ENCODE measurements around the gene CFAP73.
A peak's percentile ranks its signal among the peaks of the same experiment; 100 is the strongest.

The CFAP73 gene

GRCh38 chr12:113103756-113104450, 45.6 kb upstream of the CFAP73 start:
- peak overlapping the region; percentile 64 for H3K4me2 ChIP-seq (ENCODE audit: low read length)

GRCh38 chr12:113104953-113105510, 44.5 kb upstream of the CFAP73 start:
- Histone ChIP-seq H3K79me1 (ENCODE audit: low read length) (no peaks in the 10 kb centered on the region), H3K14ac (ENCODE audit: low read length) (no peak overlapping the region), H3K9me3 (ENCODE audit: insufficient read depth, low read depth, low read length) (peaks cover 7% of the 10 kb centered on the region), H4K91ac (ENCODE audit: low read depth, low read length) (no peak overlapping the region), H3K23ac (ENCODE audit: low read length) (no peak overlapping the region), H2AFZ (ENCODE audit: insufficient read depth, low read length, poor library complexity) (no peak overlapping the region), H3K4me1 (ENCODE audit: control insufficient read depth in 1 of 2, insufficient read depth in 2 of 2, low read length in 2 of 2) (peaks cover 3 to 6% of the 10 kb centered on the region in 2 experiments), H2BK5ac (ENCODE audit: low read depth, low read length, poor library complexity) (no peak overlapping the region), H2BK12ac (ENCODE audit: low read length) (no peak overlapping the region), H3K18ac (ENCODE audit: low read length) (no peak overlapping the region), H3K4me3 (ENCODE audit: low read depth, low read length) (no peak overlapping the region), H4K12ac (ENCODE audit: low read depth, low read length) (no peak overlapping the region), H4K8ac (ENCODE audit: low read depth, low read length) (no peak overlapping the region), H3K36me3 (ENCODE audit: control insufficient read depth in 1 of 2, insufficient read depth in 2 of 2, low read length in 2 of 2) (no peaks in the 10 kb centered on the region), H3K4ac (ENCODE audit: low read depth, low read length) (no peak overlapping the region), H3K79me2 (ENCODE audit: control insufficient read depth, insufficient read depth, low read length, poor library complexity) (no peaks in the 10 kb centered on the region), H2BK120ac (ENCODE audit: insufficient read depth, low read length, poor library complexity) (no peak overlapping the region), H3K4me2 (ENCODE audit: low read length) (no peak overlapping the region), H3K27ac (ENCODE audit: low read depth, low read length) (no peak overlapping the region), H3K27me3 (ENCODE audit: insufficient read depth, low read length) (no peaks in the 10 kb centered on the region), H2AK5ac (ENCODE audit: low read length) (no peak overlapping the region), H3K9ac (ENCODE audit: low read length) (no peak overlapping the region)
- DNase-seq, result no peak
- no CpG with 5 or more reads among the region's 13 CpGs for WGBS (ENCODE audit: extremely low coverage, insufficient coverage, insufficient read length)

More at GRCh38 chr12:113103756-113104450, 45.6 kb upstream of the CFAP73 start:
- Histone ChIP-seq H3K4ac (ENCODE audit: low read depth, low read length) (no peak overlapping the region), H2BK5ac (ENCODE audit: low read depth, low read length, poor library complexity) (no peak overlapping the region), H3K79me2 (ENCODE audit: control insufficient read depth, insufficient read depth, low read length, poor library complexity) (no peaks in the 10 kb centered on the region), H3K9me3 (ENCODE audit: insufficient read depth, low read depth, low read length) (peaks cover 6% of the 10 kb centered on the region), H3K18ac (ENCODE audit: low read length) (no peak overlapping the region), H2AFZ (ENCODE audit: insufficient read depth, low read length, poor library complexity) (peak overlapping the region; percentile 44), H2BK12ac (ENCODE audit: low read length) (no peak overlapping the region), H3K9ac (ENCODE audit: low read length) (no peak overlapping the region), H3K79me1 (ENCODE audit: low read length) (no peaks in the 10 kb centered on the region), H4K91ac (ENCODE audit: low read depth, low read length) (no peak overlapping the region), H3K4me3 (ENCODE audit: low read depth, low read length) (peak overlapping the region; percentile 30), H4K12ac (ENCODE audit: low read depth, low read length) (no peak overlapping the region), H2AK5ac (ENCODE audit: low read length) (no peak overlapping the region), H4K8ac (ENCODE audit: low read depth, low read length) (no peak overlapping the region), H3K4me1 (ENCODE audit: control insufficient read depth in 1 of 2, insufficient read depth in 2 of 2, low read length in 2 of 2) (peaks cover 3 to 6% of the 10 kb centered on the region in 2 experiments), H3K14ac (ENCODE audit: low read length) (no peak overlapping the region), H3K23ac (ENCODE audit: low read length) (no peak overlapping the region), H3K27ac (ENCODE audit: low read depth, low read length) (no peak overlapping the region), H3K27me3 (ENCODE audit: insufficient read depth, low read length) (no peaks in the 10 kb centered on the region), H2BK120ac (ENCODE audit: insufficient read depth, low read length, poor library complexity) (no peak overlapping the region), H3K36me3 (ENCODE audit: control insufficient read depth in 1 of 2, insufficient read depth in 2 of 2, low read length in 2 of 2) (no peaks in the 10 kb centered on the region)
- no CpG with 5 or more reads among the region's 43 CpGs for WGBS (ENCODE audit: extremely low coverage, insufficient coverage, insufficient read length)
- DNase-seq, result peak in 1 of 2 donors; percentile 20

DNA sequence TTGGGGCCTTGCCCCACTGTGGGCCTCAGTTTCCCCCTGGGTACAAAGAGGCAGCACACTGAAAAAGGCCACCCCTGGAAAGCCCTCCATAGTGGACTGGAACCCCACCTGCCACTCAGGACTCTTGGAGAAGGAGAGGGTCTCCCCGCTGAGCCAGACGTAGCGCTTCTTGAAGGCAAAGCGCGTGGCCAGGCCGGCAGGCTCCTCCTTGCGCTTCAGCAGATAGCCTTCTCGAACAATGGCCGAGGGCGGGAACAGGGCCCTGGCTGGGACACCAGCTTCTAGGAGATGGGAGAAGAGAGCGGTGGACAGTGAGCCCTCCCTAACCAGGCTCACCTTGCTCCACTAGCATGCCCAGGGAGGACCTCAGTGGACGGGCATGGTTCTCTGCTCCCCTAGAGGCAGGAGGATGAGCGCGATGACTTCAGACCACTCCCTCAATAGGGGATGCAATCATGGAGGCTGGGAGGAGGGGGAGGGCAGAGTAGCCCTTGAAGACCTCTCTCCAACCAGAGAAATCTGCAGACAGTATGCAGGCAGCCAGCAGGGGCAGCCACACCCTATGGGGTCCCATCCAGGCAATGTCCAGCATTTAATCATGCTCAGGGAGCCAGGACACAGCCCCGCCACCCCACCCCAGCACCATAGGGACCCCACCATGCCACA, 43.8 kb upstream of the CFAP73 start:
- no peak for DNase-seq
- Histone ChIP-seq H3K27me3 (ENCODE audit: insufficient read depth, low read length) (no peaks in the 10 kb centered on the region), H3K27ac (ENCODE audit: low read depth, low read length) (no peak overlapping the region), H3K14ac (ENCODE audit: low read length) (no peak overlapping the region), H2BK5ac (ENCODE audit: low read depth, low read length, poor library complexity) (no peak overlapping the region), H3K4me3 (ENCODE audit: low read depth, low read length) (no peak overlapping the region), H3K4me1 (ENCODE audit: control insufficient read depth in 1 of 2, insufficient read depth in 2 of 2, low read length in 2 of 2) (peaks cover 3 to 6% of the 10 kb centered on the region in 2 experiments), H4K12ac (ENCODE audit: low read depth, low read length) (no peak overlapping the region), H4K91ac (ENCODE audit: low read depth, low read length) (no peak overlapping the region), H3K4ac (ENCODE audit: low read depth, low read length) (no peak overlapping the region), H3K9ac (ENCODE audit: low read length) (no peak overlapping the region), H2AFZ (ENCODE audit: insufficient read depth, low read length, poor library complexity) (no peak overlapping the region), H3K79me2 (ENCODE audit: control insufficient read depth, insufficient read depth, low read length, poor library complexity) (no peaks in the 10 kb centered on the region), H3K36me3 (ENCODE audit: control insufficient read depth in 1 of 2, insufficient read depth in 2 of 2, low read length in 2 of 2) (no peaks in the 10 kb centered on the region), H2AK5ac (ENCODE audit: low read length) (no peak overlapping the region), H3K23ac (ENCODE audit: low read length) (no peak overlapping the region), H3K79me1 (ENCODE audit: low read length) (no peaks in the 10 kb centered on the region), H3K9me3 (ENCODE audit: insufficient read depth, low read depth, low read length) (peaks cover 7% of the 10 kb centered on the region), H2BK120ac (ENCODE audit: insufficient read depth, low read length, poor library complexity) (no peak overlapping the region), H3K18ac (ENCODE audit: low read length) (no peak overlapping the region), H3K4me2 (ENCODE audit: low read length) (no peak overlapping the region), H2BK12ac (ENCODE audit: low read length) (no peak overlapping the region), H4K8ac (ENCODE audit: low read depth, low read length) (no peak overlapping the region)
- no CpG with 5 or more reads among the region's 15 CpGs for WGBS (ENCODE audit: extremely low coverage, insufficient coverage, insufficient read length)

- WGBS (ENCODE audit: extremely low coverage, insufficient coverage, insufficient read length), result no CpG with 5 or more reads among the region's 1 CpG
Measured at GRCh38 chr12:113106361-113106760, 43.2 kb upstream of the CFAP73 start.

More at GRCh38 chr12:113106361-113106760, 43.2 kb upstream of the CFAP73 start:
- no peak overlapping the region for H3K4ac ChIP-seq (ENCODE audit: low read depth, low read length)
- H3K4me2 ChIP-seq (ENCODE audit: low read length), result no peak overlapping the region
- H3K79me1 ChIP-seq (ENCODE audit: low read length), result no peaks in the 10 kb centered on the region
- no peak overlapping the region for H3K23ac ChIP-seq (ENCODE audit: low read length)
- no peak overlapping the region for H3K4me3 ChIP-seq (ENCODE audit: low read depth, low read length)
- no peak overlapping the region for H2BK120ac ChIP-seq (ENCODE audit: insufficient read depth, low read length, poor library complexity)
- no peak overlapping the region for H3K18ac ChIP-seq (ENCODE audit: low read length)
- H3K36me3 ChIP-seq (ENCODE audit: control insufficient read depth in 1 of 2, insufficient read depth in 2 of 2, low read length in 2 of 2), result no peaks in the 10 kb centered on the region
- peaks cover 3 to 6% of the 10 kb centered on the region in 2 experiments for H3K4me1 ChIP-seq (ENCODE audit: control insufficient read depth in 1 of 2, insufficient read depth in 2 of 2, low read length in 2 of 2)
- no peak overlapping the region for H2AFZ ChIP-seq (ENCODE audit: insufficient read depth, low read length, poor library complexity)
- no peak overlapping the region for H4K12ac ChIP-seq (ENCODE audit: low read depth, low read length)
- H3K27ac ChIP-seq (ENCODE audit: low read depth, low read length), result no peak overlapping the region
- no peak overlapping the region for H2BK12ac ChIP-seq (ENCODE audit: low read length)
- peaks cover 7% of the 10 kb centered on the region for H3K9me3 ChIP-seq (ENCODE audit: insufficient read depth, low read depth, low read length)
- H4K91ac ChIP-seq (ENCODE audit: low read depth, low read length), result no peak overlapping the region
- no peak overlapping the region for H3K9ac ChIP-seq (ENCODE audit: low read length)
- H2BK5ac ChIP-seq (ENCODE audit: low read depth, low read length, poor library complexity), result no peak overlapping the region
- no peaks in the 10 kb centered on the region for H3K27me3 ChIP-seq (ENCODE audit: insufficient read depth, low read length)
- DNase-seq, result no peak
- H3K14ac ChIP-seq (ENCODE audit: low read length), result no peak overlapping the region
- H4K8ac ChIP-seq (ENCODE audit: low read depth, low read length), result no peak overlapping the region
- H3K79me2 ChIP-seq (ENCODE audit: control insufficient read depth, insufficient read depth, low read length, poor library complexity), result no peaks in the 10 kb centered on the region
- no peak overlapping the region for H2AK5ac ChIP-seq (ENCODE audit: low read length)
